ENCODE measurements around the gene NPM1. TPM values are rescaled to one million over a fixed set of nuclear protein-coding genes. Genes with fewer than 3 reads are reported as not detected.

Gene NPM1
- total and polyA plus RNA-seq, 2 donors (not counting 1 experiment from before 2014, with no cell fraction given), result 158 to 920 TPM

DNA sequence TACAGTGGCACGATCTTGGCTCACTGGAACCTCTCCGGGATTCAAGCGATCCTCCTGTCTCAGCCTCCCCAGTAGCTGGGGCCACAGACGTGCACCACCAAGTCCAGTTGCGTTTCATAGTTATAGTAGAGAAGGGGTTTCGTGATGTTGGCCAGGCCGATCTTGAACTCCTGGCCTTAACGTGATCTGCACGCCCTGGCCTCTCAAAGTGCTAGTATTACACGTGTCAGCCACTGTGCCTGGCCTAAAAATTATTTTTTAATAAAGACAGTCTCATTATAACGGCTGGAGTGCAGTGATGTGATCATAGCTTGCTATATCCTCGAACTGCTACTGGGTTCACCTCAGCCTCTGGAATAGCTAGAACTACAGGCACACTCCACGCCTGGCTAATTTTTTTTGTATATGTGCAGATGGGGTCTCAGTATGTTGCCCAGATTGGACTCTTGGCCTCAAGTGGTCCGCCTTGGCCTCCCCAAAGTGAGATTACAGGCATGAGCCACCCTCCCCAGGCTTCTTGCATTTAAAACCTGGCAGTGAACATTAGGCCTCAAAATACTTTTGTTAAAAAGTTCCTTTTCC, 4.4 kb downstream of the NPM1 start:
- H3K4me3 Mint-ChIP-seq, result no peak overlapping the region
- Histone ChIP-seq H3K4me2 (replicated peaks; ENCODE audit: low read depth, low read length, poor library complexity, severe bottlenecking) (no peak overlapping the region), H3K36me3 (replicated peaks in 1 of 2; ENCODE audit: control extremely low read depth in 1 of 2, control insufficient read depth in 1 of 2, extremely low read depth in 1 of 2, insufficient read depth in 2 of 2, low read length in 1 of 2) (peaks cover 11 to 65% of the 10 kb centered on the region in 2 experiments), H3K9ac (ENCODE audit: low read length) (no peak overlapping the region), H4K20me1 (ENCODE audit: control insufficient read depth, insufficient read depth, low read length, poor library complexity, severe bottlenecking) (peaks cover 92% of the 10 kb centered on the region), H3K27me3 (replicated peaks in 1 of 4; ENCODE audit: control extremely low read depth in 1 of 4, control insufficient read depth in 3 of 4, insufficient read depth in 4 of 4, low read length in 3 of 4) (no peaks in the 10 kb centered on the region), H3K79me2 (ENCODE audit: control insufficient read depth, insufficient read depth, low read length) (peaks cover 94% of the 10 kb centered on the region), H3K27ac (ENCODE audit: low read length in 2 of 2) (peak overlapping the region in 1 of 2 donors; percentile 8), H3K9me3 (ENCODE audit: control extremely low read depth in 1 of 3, control insufficient read depth in 2 of 3, insufficient read depth in 1 of 3, low read length in 2 of 3) (peaks cover 0 to 10% (median 0%) of the 10 kb centered on the region in 3 donors), H2AFZ (ENCODE audit: insufficient read depth, low read depth, low read length, poor library complexity, severe bottlenecking) (no peak overlapping the region), H3K4me3 (ENCODE audit: control extremely low read depth in 1 of 5, extremely low read depth in 1 of 5, insufficient read depth in 1 of 5, low read depth in 2 of 5, low read length in 4 of 5) (no peak overlapping the region), H3K4me1 (ENCODE audit: control insufficient read depth in 2 of 2, insufficient read depth in 2 of 2, low read length in 2 of 2) (peaks cover 34 to 35% of the 10 kb centered on the region in 2 donors)
- DNase-seq, result no peak
- 83% methylated on average over 4 of the region's 14 CpGs for WGBS (ENCODE audit: insufficient coverage)
- H3K27me3 Mint-ChIP-seq, result no peaks in the 10 kb centered on the region
- CTCF ChIA-PET, result interaction anchor here (1.1 to 1.6 kb wide), 2 partner anchors 10 to 27 kb away, joined by 3 to 5 read pairs; partner anchors contain the start of gene FGF18
- H3K27ac Mint-ChIP-seq, result no peak overlapping the region
- POLR2A ChIA-PET, result no interaction called here
- no peaks in the 10 kb centered on the region for H3K9me3 Mint-ChIP-seq (ENCODE audit: insufficient read depth)
- no peak for TF ChIP-seq EZH2 (IDR thresholded peaks at IDR 0.05; ENCODE audit: borderline replicate concordance, insufficient read depth, low read depth, low read length, poor library complexity, severe bottlenecking)
- TF ChIP-seq, protein P1, sequence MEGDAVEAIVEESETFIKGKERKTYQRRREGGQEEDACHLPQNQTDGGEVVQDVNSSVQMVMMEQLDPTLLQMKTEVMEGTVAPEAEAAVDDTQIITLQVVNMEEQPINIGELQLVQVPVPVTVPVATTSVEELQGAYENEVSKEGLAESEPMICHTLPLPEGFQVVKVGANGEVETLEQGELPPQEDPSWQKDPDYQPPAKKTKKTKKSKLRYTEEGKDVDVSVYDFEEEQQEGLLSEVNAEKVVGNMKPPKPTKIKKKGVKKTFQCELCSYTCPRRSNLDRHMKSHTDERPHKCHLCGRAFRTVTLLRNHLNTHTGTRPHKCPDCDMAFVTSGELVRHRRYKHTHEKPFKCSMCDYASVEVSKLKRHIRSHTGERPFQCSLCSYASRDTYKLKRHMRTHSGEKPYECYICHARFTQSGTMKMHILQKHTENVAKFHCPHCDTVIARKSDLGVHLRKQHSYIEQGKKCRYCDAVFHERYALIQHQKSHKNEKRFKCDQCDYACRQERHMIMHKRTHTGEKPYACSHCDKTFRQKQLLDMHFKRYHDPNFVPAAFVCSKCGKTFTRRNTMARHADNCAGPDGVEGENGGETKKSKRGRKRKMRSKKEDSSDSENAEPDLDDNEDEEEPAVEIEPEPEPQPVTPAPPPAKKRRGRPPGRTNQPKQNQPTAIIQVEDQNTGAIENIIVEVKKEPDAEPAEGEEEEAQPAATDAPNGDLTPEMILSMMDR (IDR thresholded peaks at IDR 0.05), result no peak
- H3K4me1 Mint-ChIP-seq, result peaks cover 62% of the 10 kb centered on the region
- ATAC-seq (ENCODE audit: low read depth), result no peak
- intact Hi-C loops (cut with micrococcal nuclease), result no loop called here

- intact Hi-C loops (cut with micrococcal nuclease), result no loop called here
- POLR2A ChIA-PET, result no interaction called here
- H3K36me3 ChIP-seq (replicated peaks in 1 of 2; ENCODE audit: control extremely low read depth in 1 of 2, control insufficient read depth in 1 of 2, extremely low read depth in 1 of 2, insufficient read depth in 2 of 2, low read length in 1 of 2), result peaks cover 11 to 71% of the 10 kb centered on the region in 2 experiments
- ATAC-seq (ENCODE audit: low read depth) (no peak), DNase-seq (no peak)
- H4K20me1 ChIP-seq (ENCODE audit: control insufficient read depth, insufficient read depth, low read length, poor library complexity, severe bottlenecking), result peaks cover 98% of the 10 kb centered on the region
- TF ChIP-seq EZH2 (IDR thresholded peaks at IDR 0.05; ENCODE audit: borderline replicate concordance, insufficient read depth, low read depth, low read length, poor library complexity, severe bottlenecking), result no peak
- TF ChIP-seq, protein P1 (IDR thresholded peaks at IDR 0.05), result peak; percentile 39
- CTCF ChIA-PET, result interaction anchor here (1.1 to 1.6 kb wide), 2 partner anchors 11 to 26 kb away, joined by 3 to 5 read pairs; partner anchors contain the start of gene FGF18
- H3K79me2 ChIP-seq (ENCODE audit: control insufficient read depth, insufficient read depth, low read length), result peaks cover 100% of the 10 kb centered on the region
- Mint-ChIP-seq H3K9me3 (ENCODE audit: insufficient read depth) (no peaks in the 10 kb centered on the region), H3K4me3 (no peak overlapping the region), H3K4me1 (peaks cover 61% of the 10 kb centered on the region), H3K27me3 (no peaks in the 10 kb centered on the region), H3K27ac (no peak overlapping the region)
- H2AFZ ChIP-seq (ENCODE audit: insufficient read depth, low read depth, low read length, poor library complexity, severe bottlenecking), result no peak overlapping the region
- peak overlapping the region; percentile 2 to 8 for H3K27ac ChIP-seq (ENCODE audit: low read length in 2 of 2)
- no peak overlapping the region for H3K9ac ChIP-seq (ENCODE audit: low read length)
- peaks cover 34 to 35% of the 10 kb centered on the region in 2 donors for H3K4me1 ChIP-seq (ENCODE audit: control insufficient read depth in 2 of 2, insufficient read depth in 2 of 2, low read length in 2 of 2)
- WGBS (ENCODE audit: insufficient coverage), result 67% methylated on average over 2 of the region's 4 CpGs
- peaks cover 0 to 10% (median 0%) of the 10 kb centered on the region in 3 donors for H3K9me3 ChIP-seq (ENCODE audit: control extremely low read depth in 1 of 3, control insufficient read depth in 2 of 3, insufficient read depth in 1 of 3, low read length in 2 of 3)
- H3K4me3 ChIP-seq (ENCODE audit: control extremely low read depth in 1 of 5, extremely low read depth in 1 of 5, insufficient read depth in 1 of 5, low read depth in 2 of 5, low read length in 4 of 5), result no peak overlapping the region
- H3K4me2 ChIP-seq (replicated peaks; ENCODE audit: low read depth, low read length, poor library complexity, severe bottlenecking), result no peak overlapping the region
- no peaks in the 10 kb centered on the region for H3K27me3 ChIP-seq (replicated peaks in 1 of 4; ENCODE audit: control extremely low read depth in 1 of 4, control insufficient read depth in 3 of 4, insufficient read depth in 4 of 4, low read length in 3 of 4)
Measured at GRCh38 chr5:171392585-171393159, 5.0 kb downstream of the NPM1 start.

Data from B cell (primary cell).